Fibroblast of skin of right biceps (primary cell): ENCODE measurements around the gene CLEC18B.
A peak's percentile ranks its signal among the peaks of the same experiment; 100 is the strongest.
"Not testable (repeated sequence)": the region's sequence is repeated elsewhere in the genome, so short reads cannot be mapped to it uniquely, and the experiment has no call there.

Source experiments
- DNase-seq: peaks from one replicate; pipeline ENCODE4 v3.0.0-alpha.2; 2013

CLEC18B gene

GRCh38 chr16:74420612-74421481 is at the start of gene CLEC18B:
Gene CLEC18B (minus strand): TSS chr16:74421478. CDS start chr16:74421270, 208 bp downstream.
- not testable (repeated sequence) for DNase-seq

GRCh38 chr16:74469946-74470478 is 48.7 kb upstream of the CLEC18B start:
- DNase-seq, result no peak

- no peak for DNase-seq
Measured at GRCh38 chr16:74468807-74469525, 47.7 kb upstream of the CLEC18B start.

GRCh38 chr16:74466872-74467271 is 45.6 kb upstream of the CLEC18B start:
- DNase-seq, result no peak

- DNase-seq, result no peak
Measured at GRCh38 chr16:74465851-74466685, 44.8 kb upstream of the CLEC18B start.

- peak; percentile 16 for DNase-seq
Measured at GRCh38 chr16:74465281-74465680, 44.0 kb upstream of the CLEC18B start.

GRCh38 chr16:74463888-74464287 is 42.6 kb upstream of the CLEC18B start:
- DNase-seq, result no peak

- no peak for DNase-seq
Measured at GRCh38 chr16:74462361-74462760, 41.1 kb upstream of the CLEC18B start.

GRCh38 chr16:74461826-74462225 is 40.5 kb upstream of the CLEC18B start:
- no peak for DNase-seq

- no peak for DNase-seq
Measured at GRCh38 chr16:74460542-74460941, 39.3 kb upstream of the CLEC18B start.

GRCh38 chr16:74456290-74456625 is 35.0 kb upstream of the CLEC18B start:
- DNase-seq, result no peak

GRCh38 chr16:74455619-74456289 is 34.5 kb upstream of the CLEC18B start:
- DNase-seq, result no peak

- no peak for DNase-seq
Measured at GRCh38 chr16:74455213-74455612, 33.9 kb upstream of the CLEC18B start.

- no peak for DNase-seq
Measured at GRCh38 chr16:74451951-74452758, 30.9 kb upstream of the CLEC18B start.

GRCh38 chr16:74450967-74451760 is 29.9 kb upstream of the CLEC18B start:
- DNase-seq, result no peak

GRCh38 chr16:74450236-74450635 is 29.0 kb upstream of the CLEC18B start:
- DNase-seq, result no peak

- DNase-seq, result peak; percentile 79
Measured at GRCh38 chr16:74449470-74449869, 28.2 kb upstream of the CLEC18B start.

- peak; percentile 92 for DNase-seq
Measured at GRCh38 chr16:74448990-74449389, 27.7 kb upstream of the CLEC18B start.

- DNase-seq, result no peak
Measured at GRCh38 chr16:74447578-74447977, 26.3 kb upstream of the CLEC18B start.

- no peak for DNase-seq
Measured at GRCh38 chr16:74446866-74447265, 25.6 kb upstream of the CLEC18B start.
